Liver (tissue), 3 donors: ENCODE results near the gene TENM3.

Experiments
- EGR1 ChIP-seq, 2 donors: IDR thresholded peaks; 2 replicates each; pipeline ENCODE4 v1.6.1; 2016 to 2018; ENCODE audit warnings: antibody characterized with exemption in 2 of 2, low read depth in 2 of 2
- FOXA1 ChIP-seq: IDR thresholded peaks from 2 replicates; pipeline ENCODE4 v1.6.1; 2016; ENCODE audit warnings: antibody characterized with exemption
- HNF4G ChIP-seq: IDR thresholded peaks from 2 replicates; pipeline ENCODE4 v1.6.1; 2016; ENCODE audit warnings: antibody characterized with exemption
- JUND ChIP-seq, 2 donors: IDR thresholded peaks; 2 replicates each; pipeline ENCODE4 v1.6.1; 2016; ENCODE audit warnings: antibody characterized with exemption in 2 of 2
- RAD21 ChIP-seq, 2 donors: IDR thresholded peaks; 2 replicates each; pipeline ENCODE4 v1.6.1; 2016; ENCODE audit warnings: antibody characterized with exemption in 2 of 2, mild to moderate bottlenecking in 2 of 2
- REST ChIP-seq: IDR thresholded peaks from 2 replicates; pipeline ENCODE4 v1.6.1; 2016; ENCODE audit warnings: antibody characterized with exemption, mild to moderate bottlenecking
- RXRA ChIP-seq, 2 donors: IDR thresholded peaks; 2 replicates each; pipeline ENCODE4 v1.6.1; 2017 to 2018; ENCODE audit warnings: antibody characterized with exemption in 2 of 2, mild to moderate bottlenecking in 1 of 2
- SP1 ChIP-seq: IDR thresholded peaks from 2 replicates; pipeline ENCODE4 v1.6.1; 2018; ENCODE audit warnings: antibody characterized with exemption, mild to moderate bottlenecking
- TAF1 ChIP-seq: conservative IDR thresholded peaks from 2 replicates; pipeline ENCODE4 v1.6.1; 2016; ENCODE audit warnings: antibody characterized with exemption, mild to moderate bottlenecking
- ZBTB33 ChIP-seq: IDR thresholded peaks from 2 replicates; pipeline ENCODE4 v1.6.1; 2016; ENCODE audit warnings: antibody characterized with exemption
- TF ChIP-seq, protein P1 (sequence below): IDR thresholded peaks from 2 replicates; pipeline ENCODE4 v1.6.1; 2016; ENCODE audit warnings: antibody characterized with exemption
- TF ChIP-seq, protein P2 (sequence below): fragments of 150-350 bp; IDR thresholded peaks from 2 replicates; pipeline ENCODE4 v1.5.1; 2017; ENCODE audit warnings: improper control_type of control experiment, low read depth, low read length; ENCODE audit not compliant: missing input control
- donor health status: healthy.
- donor health status: healthy.

GRCh38 chr4:182272151-182272550 lies 28.9 kb downstream of the TENM3 start:
- no peak for TF ChIP-seq FOXA1
- TF ChIP-seq, protein P1, sequence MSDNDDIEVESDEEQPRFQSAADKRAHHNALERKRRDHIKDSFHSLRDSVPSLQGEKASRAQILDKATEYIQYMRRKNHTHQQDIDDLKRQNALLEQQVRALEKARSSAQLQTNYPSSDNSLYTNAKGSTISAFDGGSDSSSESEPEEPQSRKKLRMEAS: no peak
- TF ChIP-seq, protein P2, sequence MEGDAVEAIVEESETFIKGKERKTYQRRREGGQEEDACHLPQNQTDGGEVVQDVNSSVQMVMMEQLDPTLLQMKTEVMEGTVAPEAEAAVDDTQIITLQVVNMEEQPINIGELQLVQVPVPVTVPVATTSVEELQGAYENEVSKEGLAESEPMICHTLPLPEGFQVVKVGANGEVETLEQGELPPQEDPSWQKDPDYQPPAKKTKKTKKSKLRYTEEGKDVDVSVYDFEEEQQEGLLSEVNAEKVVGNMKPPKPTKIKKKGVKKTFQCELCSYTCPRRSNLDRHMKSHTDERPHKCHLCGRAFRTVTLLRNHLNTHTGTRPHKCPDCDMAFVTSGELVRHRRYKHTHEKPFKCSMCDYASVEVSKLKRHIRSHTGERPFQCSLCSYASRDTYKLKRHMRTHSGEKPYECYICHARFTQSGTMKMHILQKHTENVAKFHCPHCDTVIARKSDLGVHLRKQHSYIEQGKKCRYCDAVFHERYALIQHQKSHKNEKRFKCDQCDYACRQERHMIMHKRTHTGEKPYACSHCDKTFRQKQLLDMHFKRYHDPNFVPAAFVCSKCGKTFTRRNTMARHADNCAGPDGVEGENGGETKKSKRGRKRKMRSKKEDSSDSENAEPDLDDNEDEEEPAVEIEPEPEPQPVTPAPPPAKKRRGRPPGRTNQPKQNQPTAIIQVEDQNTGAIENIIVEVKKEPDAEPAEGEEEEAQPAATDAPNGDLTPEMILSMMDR: no peak
- no peak for TF ChIP-seq RXRA (IDR thresholded peaks at IDR 0.05)
- TF ChIP-seq TAF1: no peak
- TF ChIP-seq RAD21 (IDR thresholded peaks at IDR 0.05): no peak
- no peak for TF ChIP-seq SP1
- TF ChIP-seq EGR1 (IDR thresholded peaks at IDR 0.05; ENCODE audit: low read depth in 2 of 2): no peak
- no peak for TF ChIP-seq JUND (IDR thresholded peaks at IDR 0.05)
- no peak for TF ChIP-seq ZBTB33
- no peak for TF ChIP-seq REST
- no peak for TF ChIP-seq HNF4G
